Upper lobe of right lung (tissue), 1 donor: Measurements from ENCODE around the gene KLK10. TPM values are rescaled to one million over a fixed set of nuclear protein-coding genes. Genes with fewer than 3 reads are reported as not detected.
A peak's percentile ranks its signal among the peaks of the same experiment; 100 is the strongest.

Source experiments
- ATAC-seq: fragments of 200-7000 bp; cut with Tn5 transposase; one replicate; pipeline ENCODE4 v1.9.1; 2020; ENCODE audit warnings: mild to moderate bottlenecking, moderate library complexity
- DNase-seq: peaks from one replicate; pipeline ENCODE4 v3.0.0-alpha.2; 2020
- H3K27ac ChIP-seq: fragments of 200-600 bp; one replicate; pipeline ENCODE4 v1.8.0; 2022
- H3K27me3 ChIP-seq: fragments of 200-600 bp; one replicate; pipeline ENCODE4 v1.8.0; 2022; ENCODE audit warnings: mild to moderate bottlenecking
- H3K36me3 ChIP-seq: fragments of 200-600 bp; one replicate; pipeline ENCODE4 v1.8.0; 2022
- H3K4me1 ChIP-seq: fragments of 200-600 bp; one replicate; pipeline ENCODE4 v1.8.0; 2022
- H3K4me3 ChIP-seq: fragments of 200-600 bp; one replicate; pipeline ENCODE4 v1.8.0; 2022; ENCODE audit warnings: mild to moderate bottlenecking
- H3K9me3 ChIP-seq: fragments of 200-600 bp; one replicate; pipeline ENCODE4 v1.8.0; 2022
- intact Hi-C: fragments of 100-400 bp; cut with DNase I; formaldehyde crosslinking; loops from one replicate; pipeline ENCODE4 v1.11.0; 2022
- total RNA-seq: library from RNA; stranded (reverse); fragmentation: NEBNext Ultra II Directional; extraction: Animal tissue kit (Norgen Biotek cat#: 25700); gene quantifications from one replicate; pipeline ENCODE4 v1.2.1, GENCODE V29; 2021
- TF ChIP-seq, protein P1 (sequence below): fragments of 200-600 bp; IDR thresholded peaks from one replicate; pipeline ENCODE4 v1.8.0; 2022; ENCODE audit warnings: antibody characterized with exemption
- donor health status: DM: no; HTN: yes; CAD: no; lungs with severe emphysema.

KLK10 gene
- total RNA-seq, 1 donor from 2014 or later: 4.7 TPM

DNA sequence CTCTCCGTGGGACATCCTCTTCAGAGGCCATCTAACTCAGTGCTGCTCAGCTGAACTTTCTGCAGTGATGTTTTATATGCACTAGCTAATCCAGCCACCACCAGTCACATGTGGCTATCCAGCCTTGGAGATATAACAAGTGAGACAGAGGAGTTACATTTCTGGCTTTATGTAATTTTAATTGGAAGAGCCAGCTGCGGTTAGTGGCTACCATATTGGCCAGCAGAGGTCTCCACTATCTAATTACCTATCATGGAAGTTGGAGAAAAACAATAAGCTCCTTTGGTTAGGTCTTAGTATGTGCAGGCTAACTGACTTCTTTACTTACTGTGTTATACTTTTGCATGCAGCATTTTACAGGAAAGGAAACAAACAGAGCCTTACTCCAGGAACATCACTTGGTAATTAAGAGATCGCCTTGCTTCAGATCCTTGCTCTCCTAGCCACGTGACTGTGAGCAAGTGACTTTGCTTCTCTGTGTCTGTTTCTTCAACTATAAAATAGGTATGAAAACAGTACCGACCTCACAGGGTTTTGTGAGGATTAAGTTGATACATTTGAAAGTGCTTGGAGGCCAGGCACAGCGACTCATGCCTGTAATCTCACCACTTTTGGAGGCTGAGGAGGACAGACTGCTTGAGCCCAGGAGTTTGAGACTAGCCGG, 1.6 kb upstream of the KLK10 start:
- intact Hi-C loops: no loop called here
- no peaks in the 10 kb centered on the region for H3K36me3 ChIP-seq
- peaks cover 12% of the 10 kb centered on the region for H3K4me1 ChIP-seq
- H3K27ac ChIP-seq: no peak overlapping the region
- DNase-seq (no peak), ATAC-seq (peak; percentile 51)
- H3K9me3 ChIP-seq: no peaks in the 10 kb centered on the region
- H3K27me3 ChIP-seq: peaks cover 60% of the 10 kb centered on the region
- TF ChIP-seq, protein P1, sequence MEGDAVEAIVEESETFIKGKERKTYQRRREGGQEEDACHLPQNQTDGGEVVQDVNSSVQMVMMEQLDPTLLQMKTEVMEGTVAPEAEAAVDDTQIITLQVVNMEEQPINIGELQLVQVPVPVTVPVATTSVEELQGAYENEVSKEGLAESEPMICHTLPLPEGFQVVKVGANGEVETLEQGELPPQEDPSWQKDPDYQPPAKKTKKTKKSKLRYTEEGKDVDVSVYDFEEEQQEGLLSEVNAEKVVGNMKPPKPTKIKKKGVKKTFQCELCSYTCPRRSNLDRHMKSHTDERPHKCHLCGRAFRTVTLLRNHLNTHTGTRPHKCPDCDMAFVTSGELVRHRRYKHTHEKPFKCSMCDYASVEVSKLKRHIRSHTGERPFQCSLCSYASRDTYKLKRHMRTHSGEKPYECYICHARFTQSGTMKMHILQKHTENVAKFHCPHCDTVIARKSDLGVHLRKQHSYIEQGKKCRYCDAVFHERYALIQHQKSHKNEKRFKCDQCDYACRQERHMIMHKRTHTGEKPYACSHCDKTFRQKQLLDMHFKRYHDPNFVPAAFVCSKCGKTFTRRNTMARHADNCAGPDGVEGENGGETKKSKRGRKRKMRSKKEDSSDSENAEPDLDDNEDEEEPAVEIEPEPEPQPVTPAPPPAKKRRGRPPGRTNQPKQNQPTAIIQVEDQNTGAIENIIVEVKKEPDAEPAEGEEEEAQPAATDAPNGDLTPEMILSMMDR: peak; percentile 66
- H3K4me3 ChIP-seq: no peak overlapping the region

DNA sequence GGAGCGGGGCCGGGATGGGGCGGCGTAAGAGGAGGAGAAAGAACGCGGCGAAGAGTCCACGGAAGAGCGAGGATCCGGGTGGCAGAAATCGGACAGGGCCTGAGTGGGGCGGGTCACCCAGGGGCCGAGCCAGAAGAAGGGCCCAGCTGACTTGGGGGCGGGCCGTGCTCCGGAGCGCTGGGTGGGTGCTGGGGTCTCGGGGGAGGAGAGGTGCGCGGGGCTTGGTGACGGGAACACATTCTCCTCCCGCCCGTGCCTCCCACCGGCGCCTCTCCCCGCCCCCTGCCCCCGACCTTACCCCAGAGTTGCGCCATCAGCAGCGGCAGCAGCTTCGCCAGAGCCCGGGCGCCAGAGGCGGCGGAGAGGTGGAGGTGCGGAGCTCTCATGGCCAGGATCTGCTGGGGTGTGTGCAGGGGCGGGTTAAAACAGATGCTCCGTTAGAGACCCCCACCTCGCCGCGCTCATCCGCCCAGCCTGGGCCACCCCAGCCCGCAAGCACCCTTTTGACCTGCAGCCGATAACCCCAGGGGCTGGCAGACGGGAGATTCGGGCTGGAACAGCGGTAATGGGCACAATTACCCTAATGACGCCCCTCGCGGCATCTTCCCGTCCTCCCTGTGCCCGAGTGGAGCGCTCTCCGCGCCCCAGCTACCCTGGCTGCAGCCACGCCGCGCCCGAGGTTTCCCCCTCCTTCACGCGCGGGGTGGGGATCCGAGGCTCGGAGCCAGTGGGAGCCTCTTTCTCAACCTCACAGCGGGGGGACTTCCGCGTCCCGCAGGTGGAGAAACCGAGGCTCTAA, 565 bp downstream of the KLK10 start:
- DNase-seq: no peak
- Histone ChIP-seq H3K27ac (no peak overlapping the region), H3K4me1 (peaks cover 12% of the 10 kb centered on the region), H3K4me3 (peak overlapping the region; percentile 37), H3K9me3 (no peaks in the 10 kb centered on the region), H3K27me3 (peaks cover 60% of the 10 kb centered on the region), H3K36me3 (no peaks in the 10 kb centered on the region)
- intact Hi-C loops: no loop called here
- ATAC-seq: peak; percentile 34
- TF ChIP-seq, protein P1: no peak

DNA sequence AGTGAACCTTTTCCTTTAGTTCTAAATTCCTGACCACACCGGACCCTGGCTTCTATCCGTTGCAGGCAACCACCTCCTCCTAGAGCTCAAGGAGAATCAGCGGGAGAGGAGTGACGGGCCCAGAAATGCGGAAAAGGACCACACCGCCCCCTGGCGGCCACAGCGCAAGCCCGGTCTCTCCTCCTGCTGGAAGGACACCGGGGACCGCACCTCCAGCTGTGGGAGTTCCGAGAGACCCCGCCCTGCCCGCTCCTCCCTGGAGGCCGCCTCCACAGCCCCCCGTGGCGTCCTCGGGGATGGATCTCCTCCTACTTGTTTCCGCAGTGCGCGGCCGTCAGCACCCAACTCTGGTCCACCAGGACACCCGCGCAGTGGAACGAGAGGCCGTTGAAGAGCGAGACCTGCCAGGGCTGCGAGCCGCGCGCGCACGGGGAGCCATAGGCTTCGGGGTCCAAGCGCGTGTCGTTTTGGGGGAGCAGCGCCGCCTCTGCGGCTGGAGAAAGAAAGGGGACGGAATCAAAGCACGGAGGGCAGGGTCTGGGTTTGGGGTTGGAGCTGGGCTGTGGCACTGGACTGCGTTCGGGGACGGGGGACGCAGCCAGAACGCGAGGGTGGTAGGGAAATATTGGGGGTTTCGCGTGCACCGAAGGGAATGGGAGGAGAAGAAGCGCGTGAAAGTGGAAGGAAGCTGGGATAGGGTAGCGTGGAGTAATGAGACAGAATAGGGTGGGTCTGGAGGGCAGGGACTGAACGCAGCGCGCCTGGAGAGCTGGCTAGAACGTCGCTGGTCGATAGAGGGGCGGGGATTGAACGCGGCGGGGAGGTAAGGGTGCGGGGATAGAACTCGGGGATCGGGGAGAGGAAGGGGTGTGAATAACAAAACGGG, 2.5 kb downstream of the KLK10 start:
- Histone ChIP-seq H3K9me3 (no peaks in the 10 kb centered on the region), H3K36me3 (no peaks in the 10 kb centered on the region), H3K27me3 (peaks cover 55% of the 10 kb centered on the region), H3K27ac (no peak overlapping the region), H3K4me3 (no peak overlapping the region), H3K4me1 (peaks cover 12% of the 10 kb centered on the region)
- DNase-seq (no peak), ATAC-seq (peak; percentile 58)
- intact Hi-C loops: no loop called here
- TF ChIP-seq, protein P1: peak; percentile 39

DNA sequence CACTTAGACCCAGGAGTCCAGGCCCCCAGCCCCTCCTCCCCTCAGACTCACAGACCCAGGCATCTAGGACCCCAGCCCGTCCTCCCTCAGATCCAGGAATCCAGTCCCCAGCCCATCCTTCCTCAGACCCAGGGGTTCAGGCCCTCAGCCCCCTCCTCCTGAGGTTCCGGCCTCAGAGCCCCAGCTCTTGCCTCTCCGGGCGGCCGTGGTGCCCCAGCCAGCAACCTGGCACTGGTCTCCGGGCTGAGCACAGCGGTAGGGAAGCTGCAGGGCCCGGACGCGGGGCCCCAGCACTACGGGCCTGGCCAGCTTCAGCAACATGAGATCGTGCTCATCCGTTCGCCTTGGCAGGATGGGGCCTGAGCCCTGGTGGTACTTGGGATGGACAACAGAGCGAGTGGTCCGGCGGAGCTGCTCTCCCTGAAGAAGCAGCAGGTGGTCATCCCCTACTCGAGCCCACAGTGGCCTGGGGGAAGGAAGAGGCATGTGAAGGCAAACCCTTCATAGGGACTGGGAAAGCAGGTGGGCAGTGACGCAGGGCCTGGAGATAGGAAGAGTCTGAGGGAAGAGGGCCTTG, 3.7 kb downstream of the KLK10 start:
- ATAC-seq: no peak
- Histone ChIP-seq H3K27me3 (peaks cover 55% of the 10 kb centered on the region), H3K4me3 (no peak overlapping the region), H3K27ac (no peak overlapping the region), H3K36me3 (no peaks in the 10 kb centered on the region), H3K9me3 (no peaks in the 10 kb centered on the region), H3K4me1 (peaks cover 12% of the 10 kb centered on the region)
- intact Hi-C loops: no loop called here
- TF ChIP-seq, protein P1: no peak
- DNase-seq: no peak

DNA sequence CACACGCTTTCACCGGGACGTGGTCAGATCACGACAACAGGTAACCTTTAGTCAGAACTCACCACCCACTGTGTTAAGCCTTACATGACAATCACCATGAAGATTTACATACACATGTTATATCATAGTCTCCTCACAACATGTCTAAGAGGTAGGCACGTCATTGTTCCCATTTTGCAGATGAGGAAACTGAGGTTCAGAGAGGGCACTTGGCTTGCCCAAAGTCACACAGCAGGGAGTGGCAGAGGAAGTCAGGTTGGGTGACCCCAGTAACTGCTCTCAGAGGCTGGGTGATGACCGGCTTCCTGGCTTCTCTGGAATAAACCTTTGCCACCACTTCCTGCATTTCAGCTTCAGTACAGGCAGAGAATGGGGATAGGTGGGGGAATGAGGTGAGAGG, 5.3 kb downstream of the KLK10 start:
- Histone ChIP-seq H3K27me3 (peaks cover 50% of the 10 kb centered on the region), H3K9me3 (no peaks in the 10 kb centered on the region), H3K4me1 (peaks cover 6% of the 10 kb centered on the region), H3K4me3 (no peak overlapping the region), H3K27ac (no peak overlapping the region), H3K36me3 (no peaks in the 10 kb centered on the region)
- TF ChIP-seq, protein P1: no peak
- ATAC-seq (no peak), DNase-seq (no peak)
- intact Hi-C loops: no loop called here
